ENCODE results near the gene ATRAID.

DNA sequence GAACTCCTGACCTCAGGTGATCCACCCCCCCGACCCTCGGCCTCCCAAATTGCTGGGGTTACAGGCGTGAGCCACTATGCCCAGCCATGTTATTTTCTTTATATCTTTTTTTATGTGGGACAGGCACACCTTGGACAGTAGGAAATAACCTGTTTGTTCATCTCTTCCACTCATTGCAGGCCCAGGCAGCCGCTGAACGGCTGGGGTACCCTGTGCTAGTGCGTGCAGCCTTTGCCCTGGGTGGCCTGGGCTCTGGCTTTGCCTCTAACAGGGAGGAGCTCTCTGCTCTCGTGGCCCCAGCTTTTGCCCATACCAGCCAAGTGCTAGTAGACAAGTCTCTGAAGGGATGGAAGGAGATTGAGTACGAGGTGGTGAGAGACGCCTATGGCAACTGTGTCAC is 13.7 kb downstream of the ATRAID start:
- TF ChIP-seq PAX5 (IDR thresholded peaks at IDR 0.05; ENCODE audit: insufficient read depth, low read length, severe bottlenecking): no peak
- no peak for TF ChIP-seq SPI1 (IDR thresholded peaks at IDR 0.05; ENCODE audit: low read depth, low read length)
- TF ChIP-seq POLR2A (IDR thresholded peaks at IDR 0.05; ENCODE audit: low read depth, low read length): no peak
- no peak for TF ChIP-seq POLR2AphosphoS5 (IDR thresholded peaks at IDR 0.05; ENCODE audit: low read depth, low read length)
- TF ChIP-seq TAF1 (IDR thresholded peaks at IDR 0.05; ENCODE audit: low read depth, low read length): no peak
- TF ChIP-seq POU2F2 (IDR thresholded peaks at IDR 0.05; ENCODE audit: low read depth, low read length): no peak

All from GM12891 (cell line).